Stimulated activated CD8-positive, alpha-beta memory T cell treated with anti-CD3 and anti-CD28 coated beads, Interleukin-2, amount 100 ng/mL, for 1 hour (primary cell): Measurements from ENCODE around the gene MLX.
"Not testable (repeated sequence)": the region's sequence is repeated elsewhere in the genome, so short reads cannot be mapped to it uniquely, and the experiment has no call there.

Experiments used
- DNase-seq, 2 donors: peaks; one replicate each; pipeline ENCODE4 v3.0.0-alpha.2; 2020; ENCODE audit warnings: low read depth in 2 of 2

MLX gene

DNA sequence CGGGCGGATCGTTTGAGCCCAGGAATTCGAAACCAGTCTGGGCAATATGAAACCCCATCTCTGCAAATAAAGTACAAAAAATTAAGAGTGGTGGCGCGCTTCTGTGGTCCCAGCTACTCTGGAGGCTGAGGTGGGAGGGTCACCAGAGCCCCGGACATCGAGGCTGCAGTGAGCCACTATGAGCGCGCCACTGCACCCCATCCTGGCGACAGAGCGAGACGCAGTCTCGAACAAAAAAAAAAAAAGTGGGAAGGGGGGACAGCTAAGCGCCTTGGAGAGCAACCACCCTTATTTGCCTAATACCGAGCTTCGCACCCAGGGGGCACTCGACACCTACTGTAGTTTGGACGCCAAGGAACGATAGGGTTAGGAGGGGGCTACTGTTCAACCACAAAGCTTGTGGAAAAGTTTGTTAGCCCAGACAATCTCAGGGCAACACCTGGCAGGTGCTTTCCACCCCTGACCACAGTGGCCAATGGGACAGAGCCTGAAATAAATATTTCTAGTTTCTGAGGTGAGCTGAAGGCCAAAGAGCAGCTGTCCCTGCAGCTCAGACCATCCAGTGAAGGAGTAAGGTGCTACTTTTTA lies 11.5 kb downstream of the MLX start:
- DNase-seq: peak in 1 of 2 donors; percentile 43

GRCh38 chr17:42579794-42580551 lies 13.1 kb downstream of the MLX start:
- DNase-seq: no peak

GRCh38 chr17:42581744-42582270 lies 14.9 kb downstream of the MLX start:
- DNase-seq: no peak

GRCh38 chr17:42584880-42585279 lies 18.0 kb downstream of the MLX start:
- DNase-seq: no peak

- no peak for DNase-seq
These were observed 18.5 kb downstream of the MLX start for GRCh38 chr17:42585353-42585752.

GRCh38 chr17:42586514-42587230 lies 19.8 kb downstream of the MLX start:
- no peak for DNase-seq

GRCh38 chr17:42590886-42591285 lies 24.0 kb downstream of the MLX start:
- no peak for DNase-seq

GRCh38 chr17:42591411-42591810 lies 24.5 kb downstream of the MLX start:
- no peak for DNase-seq

- no peak for DNase-seq
These were observed 29.5 kb downstream of the MLX start for GRCh38 chr17:42596386-42596785.

GRCh38 chr17:42598905-42599304 lies 32.0 kb downstream of the MLX start:
- no peak for DNase-seq

- DNase-seq: no peak
These were observed 36.4 kb downstream of the MLX start for GRCh38 chr17:42603318-42603717.

GRCh38 chr17:42607769-42608168 lies 40.9 kb downstream of the MLX start:
- no peak for DNase-seq

DNA sequence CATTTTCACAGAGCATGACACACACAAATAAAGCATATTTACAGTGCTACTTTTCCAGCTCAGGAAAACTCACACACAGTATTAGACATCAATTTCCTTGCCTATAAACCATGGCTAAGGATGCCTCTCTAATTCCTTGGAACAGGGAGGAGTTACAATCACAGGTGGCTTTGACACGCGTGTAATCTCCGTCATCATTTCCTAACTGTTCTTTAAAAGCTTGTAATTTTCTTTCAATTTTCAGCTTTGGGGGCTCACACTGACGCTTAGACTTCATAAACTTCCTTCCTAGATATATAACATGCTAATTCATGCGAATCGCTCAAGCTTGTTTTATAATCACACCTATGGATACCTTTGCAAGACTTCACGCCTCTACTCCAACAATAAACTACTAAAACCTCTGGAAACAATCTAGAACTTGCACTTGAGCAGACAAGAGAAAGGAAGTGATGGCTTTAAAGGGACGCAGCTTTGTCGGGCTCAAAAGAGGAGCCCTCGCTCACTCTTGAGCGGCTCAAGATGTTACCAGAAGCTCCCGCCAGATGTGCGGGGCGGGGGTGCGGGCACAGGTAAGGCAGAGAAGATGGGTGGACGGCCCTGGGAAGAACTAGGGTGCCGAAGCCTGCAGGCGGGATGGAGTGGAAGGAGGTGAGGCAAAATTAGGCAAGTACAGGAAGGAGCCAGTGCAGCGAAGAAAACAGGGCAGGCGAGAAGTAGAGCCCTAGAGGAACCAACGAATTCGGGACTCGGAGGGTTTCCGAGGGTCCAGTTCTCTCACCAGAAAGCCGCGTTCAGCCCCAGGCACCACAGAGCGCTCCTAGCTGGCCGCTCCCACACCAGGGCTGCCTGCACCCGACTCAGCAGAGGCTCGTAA lies 41.6 kb downstream of the MLX start:
- no peak for DNase-seq

GRCh38 chr17:42609182-42609813 lies 42.4 kb downstream of the MLX start, which contains the start of the genes RETREG3 and TUBG1:
Gene RETREG3 (minus strand): TSS chr17:42609374. CDS start chr17:42609324, 50 bp downstream.
Gene TUBG1 (plus strand): TSS chr17:42609683. CDS start chr17:42609738, 55 bp downstream.
- DNase-seq: peak; percentile 97 to 99

DNA sequence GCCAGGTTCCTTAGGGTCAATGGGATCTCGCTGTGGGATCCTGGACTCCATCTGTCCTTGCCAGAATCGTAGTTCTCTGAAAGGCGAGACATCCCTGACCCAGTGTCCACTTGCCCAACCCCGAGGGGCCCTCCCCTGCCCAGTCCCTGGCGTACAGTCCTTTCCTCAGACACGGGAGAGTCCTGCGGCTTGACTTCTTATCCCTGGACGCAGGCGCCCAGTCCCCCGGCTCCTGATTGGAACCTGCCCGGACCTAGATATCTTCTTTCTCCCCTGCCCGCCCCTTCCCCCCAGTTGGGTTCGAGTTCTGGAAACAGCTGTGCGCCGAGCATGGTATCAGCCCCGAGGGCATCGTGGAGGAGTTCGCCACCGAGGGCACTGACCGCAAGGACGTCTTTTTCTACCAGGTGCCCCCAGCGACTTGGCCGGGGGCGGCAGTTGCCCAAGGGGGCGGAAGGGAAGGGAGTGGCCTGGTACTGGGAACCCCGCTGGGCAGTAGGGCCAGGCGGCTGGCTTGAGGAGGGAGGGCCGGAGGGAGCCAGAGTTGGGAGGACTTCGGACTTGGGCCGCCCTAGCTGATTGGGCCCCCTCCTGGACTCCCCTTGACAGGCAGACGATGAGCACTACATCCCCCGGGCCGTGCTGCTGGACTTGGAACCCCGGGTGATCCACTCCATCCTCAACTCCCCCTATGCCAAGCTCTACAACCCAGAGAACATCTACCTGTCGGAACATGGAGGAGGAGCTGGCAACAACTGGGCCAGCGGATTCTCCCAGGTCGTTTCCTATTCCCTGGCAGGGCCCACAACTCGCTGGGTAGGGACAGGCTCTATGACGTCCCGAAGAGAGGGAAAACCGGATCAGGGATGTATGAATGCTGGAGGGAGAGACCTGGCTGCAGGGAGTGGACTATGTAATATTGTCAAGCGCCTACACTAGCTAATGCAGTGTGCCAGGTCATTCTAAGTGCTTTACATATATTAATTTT lies 43.2 kb downstream of the MLX start:
- not testable (repeated sequence) for DNase-seq

GRCh38 chr17:42612013-42612412 lies 45.1 kb downstream of the MLX start:
- DNase-seq: no peak

DNA sequence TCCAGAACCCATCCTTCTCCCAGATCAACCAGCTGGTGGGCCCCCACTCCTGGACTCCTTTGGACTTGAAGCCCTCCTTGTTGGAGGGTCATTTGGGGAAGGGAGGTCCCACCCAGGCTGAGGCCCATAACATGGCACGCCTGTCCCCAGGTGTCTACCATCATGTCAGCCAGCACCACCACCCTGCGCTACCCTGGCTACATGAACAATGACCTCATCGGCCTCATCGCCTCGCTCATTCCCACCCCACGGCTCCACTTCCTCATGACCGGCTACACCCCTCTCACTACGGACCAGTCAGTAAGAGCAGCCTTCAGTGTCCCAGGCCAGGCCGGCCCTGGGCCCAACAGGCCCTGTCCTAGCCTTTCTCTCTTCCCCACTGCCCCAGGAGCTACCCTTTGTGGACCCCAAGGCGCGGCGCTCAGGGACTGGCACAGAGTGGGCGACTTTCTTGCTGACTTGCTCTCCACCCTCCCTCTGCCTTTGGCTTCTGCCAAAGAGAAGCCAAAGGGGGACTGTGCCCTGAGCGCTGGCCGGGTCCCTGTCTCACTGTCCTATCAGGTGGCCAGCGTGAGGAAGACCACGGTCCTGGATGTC lies 46.9 kb downstream of the MLX start:
- DNase-seq: no peak

DNA sequence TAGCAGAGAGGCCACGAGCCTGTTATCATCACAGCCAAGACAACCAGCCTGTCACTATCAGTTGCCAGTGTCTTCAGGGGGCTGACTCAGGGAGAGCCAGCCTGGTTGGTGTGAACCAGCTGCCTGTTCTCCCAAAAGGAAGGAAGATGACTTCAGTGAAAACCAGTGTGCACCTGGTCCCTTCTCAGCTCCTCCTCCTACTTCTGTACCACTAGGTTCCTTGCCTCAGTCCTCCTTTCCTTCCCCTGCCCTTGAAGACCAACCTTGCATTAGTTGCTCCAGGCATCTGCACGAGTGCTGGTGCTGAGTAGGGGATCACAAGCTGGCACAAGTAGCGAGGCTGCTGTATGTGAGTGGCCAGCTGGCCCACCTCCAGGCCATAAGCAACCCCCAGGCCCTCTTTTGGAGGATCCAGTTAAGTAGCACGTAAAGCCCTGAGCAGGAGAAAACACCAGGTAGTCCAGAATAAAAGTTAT lies 51.1 kb downstream of the MLX start:
- no peak for DNase-seq
